ENCODE data around the gene AGO1. TPM values are rescaled to one million over a fixed set of nuclear protein-coding genes. Genes with fewer than 3 reads are reported as not detected.
"Not testable (repeated sequence)": the region's sequence is repeated elsewhere in the genome, so short reads cannot be mapped to it uniquely, and the experiment has no call there.

The AGO1 gene
- total RNA-seq, 2 experiments from 2014 or later, result 22.3 to 22.4 TPM

GRCh38 chr1:35874115-35874514 is 8.9 kb upstream of the AGO1 start:
- H3K27ac Mint-ChIP-seq; H3K4me3 Mint-ChIP-seq; H3K27me3 Mint-ChIP-seq; H3K9me3 Mint-ChIP-seq; POLR2A ChIA-PET; DNase-seq; H3K36me3 Mint-ChIP-seq (ENCODE audit: low read depth); H3K4me1 Mint-ChIP-seq: not testable (repeated sequence)
- CTCF ChIA-PET, result interaction anchor here (1.3 kb wide), 1 partner anchor 9 kb away, joined by 3 read pairs; the partner anchor contains the start of gene AGO1

GRCh38 chr1:35876988-35877387 is 6.0 kb upstream of the AGO1 start:
- POLR2A ChIA-PET, result no interaction called here
- peak; percentile 24 for DNase-seq
- H3K27ac Mint-ChIP-seq, result no peak overlapping the region
- no peaks in the 10 kb centered on the region for H3K9me3 Mint-ChIP-seq
- peaks cover 4% of the 10 kb centered on the region for H3K27me3 Mint-ChIP-seq
- no peaks in the 10 kb centered on the region for H3K36me3 Mint-ChIP-seq (ENCODE audit: low read depth)
- peaks cover 5% of the 10 kb centered on the region for H3K4me1 Mint-ChIP-seq
- H3K4me3 Mint-ChIP-seq, result no peak overlapping the region
- CTCF ChIA-PET, result no interaction called here

GRCh38 chr1:35881850-35882273 is 1.1 kb upstream of the AGO1 start:
- POLR2A ChIA-PET, result no interaction called here
- Mint-ChIP-seq H3K36me3 (ENCODE audit: low read depth) (no peaks in the 10 kb centered on the region), H3K9me3 (no peaks in the 10 kb centered on the region), H3K27me3 (peaks cover 1% of the 10 kb centered on the region), H3K4me3 (peak overlapping the region; percentile 64), H3K27ac (no peak overlapping the region), H3K4me1 (peaks cover 37% of the 10 kb centered on the region)
- DNase-seq, result no peak
- CTCF ChIA-PET, result interaction anchor here (0.9 kb wide), 1 partner anchor 80 kb away, joined by 3 read pairs; no protein-coding TSS in a partner anchor

GRCh38 chr1:35882586-35882944 is 444 bp upstream of the AGO1 start:
- H3K27me3 Mint-ChIP-seq, result peaks cover 1% of the 10 kb centered on the region
- H3K36me3 Mint-ChIP-seq (ENCODE audit: low read depth), result no peaks in the 10 kb centered on the region
- DNase-seq, result no peak
- POLR2A ChIA-PET, result no interaction called here
- peak overlapping the region; percentile 64 for H3K4me3 Mint-ChIP-seq
- CTCF ChIA-PET, result interaction anchor here (0.6 to 1.3 kb wide), 9 partner anchors 8 to 489 kb away, joined by 3 to 6 read pairs (median 3); no protein-coding TSS in a partner anchor
- H3K4me1 Mint-ChIP-seq, result peaks cover 44% of the 10 kb centered on the region
- no peaks in the 10 kb centered on the region for H3K9me3 Mint-ChIP-seq
- peak overlapping the region; percentile 59 for H3K27ac Mint-ChIP-seq

GRCh38 chr1:35883635-35884101 is 659 bp downstream of the AGO1 start:
- Mint-ChIP-seq H3K27me3 (peaks cover 1% of the 10 kb centered on the region), H3K36me3 (ENCODE audit: low read depth) (peaks cover 3% of the 10 kb centered on the region), H3K4me3 (peak overlapping the region; percentile 92), H3K4me1 (peaks cover 47% of the 10 kb centered on the region), H3K27ac (peak overlapping the region; percentile 84), H3K9me3 (no peaks in the 10 kb centered on the region)
- ChIA-PET CTCF (interaction anchor here (0.6 to 1.3 kb wide), 16 partner anchors 8 to 490 kb away, joined by 3 to 6 read pairs (median 4); no protein-coding TSS in a partner anchor), POLR2A (no interaction called here)
- DNase-seq, result peak; percentile 37

GRCh38 chr1:35884934-35885333 is 1.9 kb downstream of the AGO1 start:
- H3K27me3 Mint-ChIP-seq, result no peaks in the 10 kb centered on the region
- H3K9me3 Mint-ChIP-seq, result no peaks in the 10 kb centered on the region
- H3K4me3 Mint-ChIP-seq, result peak overlapping the region; percentile 27
- peaks cover 47% of the 10 kb centered on the region for H3K4me1 Mint-ChIP-seq
- peaks cover 5% of the 10 kb centered on the region for H3K36me3 Mint-ChIP-seq (ENCODE audit: low read depth)
- peak overlapping the region; percentile 19 for H3K27ac Mint-ChIP-seq
- no peak for DNase-seq
- POLR2A ChIA-PET, result no interaction called here
- CTCF ChIA-PET, result interaction anchor here (1.1 kb wide), 1 partner anchor 10 kb away, joined by 3 read pairs; no protein-coding TSS in a partner anchor

- no peak overlapping the region for H3K27ac Mint-ChIP-seq
- H3K4me1 Mint-ChIP-seq, result peaks cover 47% of the 10 kb centered on the region
- no peak overlapping the region for H3K4me3 Mint-ChIP-seq
- H3K36me3 Mint-ChIP-seq (ENCODE audit: low read depth), result peaks cover 6% of the 10 kb centered on the region
- POLR2A ChIA-PET, result no interaction called here
- DNase-seq, result no peak
- H3K9me3 Mint-ChIP-seq, result no peaks in the 10 kb centered on the region
- no peaks in the 10 kb centered on the region for H3K27me3 Mint-ChIP-seq
- CTCF ChIA-PET, result interaction anchor here (0.6 to 1.1 kb wide), 2 partner anchors 11 to 550 kb away, joined by 3 read pairs; no protein-coding TSS in a partner anchor
These were observed 3.1 kb downstream of the AGO1 start for GRCh38 chr1:35885961-35886558.

- Mint-ChIP-seq H3K36me3 (ENCODE audit: low read depth) (peaks cover 8% of the 10 kb centered on the region), H3K9me3 (no peaks in the 10 kb centered on the region), H3K4me3 (no peak overlapping the region), H3K27ac (peak overlapping the region; percentile 6), H3K4me1 (peaks cover 44% of the 10 kb centered on the region), H3K27me3 (no peaks in the 10 kb centered on the region)
- no peak for DNase-seq
- ChIA-PET CTCF (interaction anchor here (0.6 kb wide), 1 partner anchor 549 kb away, joined by 3 read pairs; no protein-coding TSS in a partner anchor), POLR2A (no interaction called here)
These were observed 3.8 kb downstream of the AGO1 start for GRCh38 chr1:35886577-35887431.

GRCh38 chr1:35887508-35887907 is 4.5 kb downstream of the AGO1 start:
- H3K4me3 Mint-ChIP-seq, result no peak overlapping the region
- peaks cover 37% of the 10 kb centered on the region for H3K4me1 Mint-ChIP-seq
- no peak for DNase-seq
- no peak overlapping the region for H3K27ac Mint-ChIP-seq
- ChIA-PET POLR2A (no interaction called here), CTCF (no interaction called here)
- H3K9me3 Mint-ChIP-seq, result no peaks in the 10 kb centered on the region
- peaks cover 8% of the 10 kb centered on the region for H3K36me3 Mint-ChIP-seq (ENCODE audit: low read depth)
- H3K27me3 Mint-ChIP-seq, result no peaks in the 10 kb centered on the region

- peaks cover 34% of the 10 kb centered on the region for H3K4me1 Mint-ChIP-seq
- no peaks in the 10 kb centered on the region for H3K9me3 Mint-ChIP-seq
- ChIA-PET CTCF (interaction anchor here (1.1 kb wide), 1 partner anchor 37 kb away, joined by 4 read pairs; no protein-coding TSS in a partner anchor), POLR2A (no interaction called here)
- H3K27ac Mint-ChIP-seq, result no peak overlapping the region
- no peak overlapping the region for H3K4me3 Mint-ChIP-seq
- peaks cover 11% of the 10 kb centered on the region for H3K36me3 Mint-ChIP-seq (ENCODE audit: low read depth)
- no peak for DNase-seq
- no peaks in the 10 kb centered on the region for H3K27me3 Mint-ChIP-seq
These were observed 5.2 kb downstream of the AGO1 start for GRCh38 chr1:35888255-35888654.

- POLR2A ChIA-PET, DNase-seq, H3K4me3 Mint-ChIP-seq, H3K9me3 Mint-ChIP-seq, H3K27me3 Mint-ChIP-seq, H3K27ac Mint-ChIP-seq: not testable (repeated sequence)
- Mint-ChIP-seq H3K36me3 (ENCODE audit: low read depth) (peaks cover 17% of the 10 kb centered on the region), H3K4me1 (peaks cover 33% of the 10 kb centered on the region)
- CTCF ChIA-PET, result interaction anchor here (1.1 kb wide), 1 partner anchor 38 kb away, joined by 4 read pairs; no protein-coding TSS in a partner anchor
These were observed 6.0 kb downstream of the AGO1 start for GRCh38 chr1:35888981-35889380.

- peak overlapping the region; percentile 9 for H3K27ac Mint-ChIP-seq
- POLR2A ChIA-PET, result interaction anchor here (0.7 kb wide), 1 partner anchor 33 kb away, joined by 9 read pairs; no protein-coding TSS in a partner anchor
These were observed 10.3 kb downstream of the AGO1 start for GRCh38 chr1:35893051-35893879.

More at GRCh38 chr1:35893051-35893879, 10.3 kb downstream of the AGO1 start:
- H3K9me3 Mint-ChIP-seq, result no peaks in the 10 kb centered on the region
- H3K27me3 Mint-ChIP-seq, result no peaks in the 10 kb centered on the region
- no peak for DNase-seq
- CTCF ChIA-PET, result interaction anchor here (0.6 to 1.7 kb wide), 2 partner anchors 10 to 133 kb away, joined by 3 to 5 read pairs; partner anchors contain the start of gene AGO1
- H3K4me3 Mint-ChIP-seq, result no peak overlapping the region
- H3K36me3 Mint-ChIP-seq (ENCODE audit: low read depth), result peaks cover 33% of the 10 kb centered on the region
- H3K4me1 Mint-ChIP-seq, result peaks cover 6% of the 10 kb centered on the region
